ENCODE measurements around the gene DOCK1. TPM values are rescaled to one million over a fixed set of nuclear protein-coding genes. Genes with fewer than 3 reads are reported as not detected.

The DOCK1 gene
- total RNA-seq, 1 donor from 2014 or later = 72.6 TPM

DNA sequence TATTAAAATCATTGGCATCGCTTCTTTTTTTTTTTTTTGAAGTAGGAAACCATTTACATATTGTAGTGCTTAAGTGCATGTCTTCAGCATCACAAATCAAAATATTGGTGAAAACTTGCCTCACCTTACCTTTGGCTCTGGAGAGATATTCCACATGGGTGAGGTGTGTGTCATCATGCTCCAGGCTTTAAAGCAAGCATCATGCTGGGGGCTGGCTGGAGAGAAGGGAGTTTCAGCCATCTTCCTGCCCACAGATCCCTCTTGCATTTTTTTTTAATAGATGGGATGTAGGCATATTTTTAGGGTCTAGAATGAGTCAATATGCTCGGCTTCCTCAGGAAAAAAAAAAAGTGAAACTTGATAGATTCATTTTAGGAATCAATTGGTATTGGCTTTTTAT is 293.5 kb downstream of the DOCK1 start:
- Histone ChIP-seq H3K27me3 (peaks cover 45% of the 10 kb centered on the region), H2AFZ (replicated peaks) (no peak overlapping the region)
- no peak overlapping the region for H3K4me3 Mint-ChIP-seq

DNA sequence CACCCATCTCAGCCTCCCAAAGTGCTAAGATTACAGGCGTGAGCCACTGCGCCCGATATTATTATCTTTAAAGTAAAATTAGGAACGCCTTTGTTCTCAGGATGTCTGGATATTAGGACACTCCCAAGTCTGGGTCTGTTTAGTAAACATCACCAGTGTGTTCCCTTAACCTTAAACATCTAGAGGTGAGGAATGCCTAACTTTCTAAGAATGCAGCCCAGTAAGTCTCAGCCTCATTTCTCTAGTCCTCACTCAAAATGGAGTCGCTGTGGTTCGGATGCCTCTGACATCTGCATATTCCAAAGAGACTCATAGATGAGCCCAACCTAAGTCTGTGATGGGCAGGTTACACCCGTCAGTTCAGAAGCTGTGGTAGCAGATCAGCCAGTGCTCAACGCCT is 295.4 kb downstream of the DOCK1 start:
- H3K79me2 ChIP-seq (ENCODE audit: low read depth) = no peaks in the 10 kb centered on the region
- H3K4me1 ChIP-seq = peaks cover 13% of the 10 kb centered on the region
- H2AFZ ChIP-seq (replicated peaks) = no peak overlapping the region
- H3K36me3 ChIP-seq = no peaks in the 10 kb centered on the region
- no peaks in the 10 kb centered on the region for H3K9me3 ChIP-seq (ENCODE audit: low read depth)
- H3K9ac ChIP-seq = no peak overlapping the region
- Mint-ChIP-seq H3K27me3 (ENCODE audit: insufficient read depth, low read depth) (peaks cover 7% of the 10 kb centered on the region), H3K36me3 (no peaks in the 10 kb centered on the region), H3K4me3 (no peak overlapping the region), H3K9me3 (no peaks in the 10 kb centered on the region), H3K27ac (no peak overlapping the region), H3K4me1 (peaks cover 16% of the 10 kb centered on the region)
- H3K4me3 ChIP-seq = no peak overlapping the region
- peaks cover 3% of the 10 kb centered on the region for H3F3A ChIP-seq (ENCODE audit: low read depth)
- TF ChIP-seq EZH2 (IDR thresholded peaks at IDR 0.05) = no peak
- no peak for TF ChIP-seq EZH2phosphoT487 (IDR thresholded peaks at IDR 0.05)
- TF ChIP-seq, protein P1, sequence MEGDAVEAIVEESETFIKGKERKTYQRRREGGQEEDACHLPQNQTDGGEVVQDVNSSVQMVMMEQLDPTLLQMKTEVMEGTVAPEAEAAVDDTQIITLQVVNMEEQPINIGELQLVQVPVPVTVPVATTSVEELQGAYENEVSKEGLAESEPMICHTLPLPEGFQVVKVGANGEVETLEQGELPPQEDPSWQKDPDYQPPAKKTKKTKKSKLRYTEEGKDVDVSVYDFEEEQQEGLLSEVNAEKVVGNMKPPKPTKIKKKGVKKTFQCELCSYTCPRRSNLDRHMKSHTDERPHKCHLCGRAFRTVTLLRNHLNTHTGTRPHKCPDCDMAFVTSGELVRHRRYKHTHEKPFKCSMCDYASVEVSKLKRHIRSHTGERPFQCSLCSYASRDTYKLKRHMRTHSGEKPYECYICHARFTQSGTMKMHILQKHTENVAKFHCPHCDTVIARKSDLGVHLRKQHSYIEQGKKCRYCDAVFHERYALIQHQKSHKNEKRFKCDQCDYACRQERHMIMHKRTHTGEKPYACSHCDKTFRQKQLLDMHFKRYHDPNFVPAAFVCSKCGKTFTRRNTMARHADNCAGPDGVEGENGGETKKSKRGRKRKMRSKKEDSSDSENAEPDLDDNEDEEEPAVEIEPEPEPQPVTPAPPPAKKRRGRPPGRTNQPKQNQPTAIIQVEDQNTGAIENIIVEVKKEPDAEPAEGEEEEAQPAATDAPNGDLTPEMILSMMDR (IDR thresholded peaks at IDR 0.05) = no peak
- DNase-seq (ENCODE audit: low spot score) = no peak
- peaks cover 25% of the 10 kb centered on the region for H3K27me3 ChIP-seq
- peaks cover 25% of the 10 kb centered on the region for H4K20me1 ChIP-seq (ENCODE audit: low read depth)
- no peak overlapping the region for H3K27ac ChIP-seq
- H3K4me2 ChIP-seq = no peak overlapping the region

More for the DNA sequence above, 293.5 kb downstream of the DOCK1 start:
- H3K4me1 Mint-ChIP-seq = peaks cover 19% of the 10 kb centered on the region
- no peak overlapping the region for H3K4me3 ChIP-seq
- H3K9ac ChIP-seq = no peak overlapping the region
- peaks cover 21% of the 10 kb centered on the region for H3K4me1 ChIP-seq
- H3K4me2 ChIP-seq = no peak overlapping the region
- no peak for DNase-seq (ENCODE audit: low spot score)
- no peaks in the 10 kb centered on the region for H3K9me3 Mint-ChIP-seq
- H3K27ac ChIP-seq = no peak overlapping the region
- H3K79me2 ChIP-seq (ENCODE audit: low read depth) = no peaks in the 10 kb centered on the region
- H3K36me3 Mint-ChIP-seq = no peaks in the 10 kb centered on the region
- no peaks in the 10 kb centered on the region for H3K9me3 ChIP-seq (ENCODE audit: low read depth)
- peaks cover 14% of the 10 kb centered on the region for H3K27me3 Mint-ChIP-seq (ENCODE audit: insufficient read depth, low read depth)
- peaks cover 5% of the 10 kb centered on the region for H3F3A ChIP-seq (ENCODE audit: low read depth)
- H3K36me3 ChIP-seq = no peaks in the 10 kb centered on the region
- H4K20me1 ChIP-seq (ENCODE audit: low read depth) = peaks cover 44% of the 10 kb centered on the region
- TF ChIP-seq EZH2phosphoT487 (IDR thresholded peaks at IDR 0.05) = no peak
- TF ChIP-seq EZH2 (IDR thresholded peaks at IDR 0.05) = no peak
- TF ChIP-seq, protein P1 (IDR thresholded peaks at IDR 0.05) = no peak
- H3K27ac Mint-ChIP-seq = no peak overlapping the region

DNA sequence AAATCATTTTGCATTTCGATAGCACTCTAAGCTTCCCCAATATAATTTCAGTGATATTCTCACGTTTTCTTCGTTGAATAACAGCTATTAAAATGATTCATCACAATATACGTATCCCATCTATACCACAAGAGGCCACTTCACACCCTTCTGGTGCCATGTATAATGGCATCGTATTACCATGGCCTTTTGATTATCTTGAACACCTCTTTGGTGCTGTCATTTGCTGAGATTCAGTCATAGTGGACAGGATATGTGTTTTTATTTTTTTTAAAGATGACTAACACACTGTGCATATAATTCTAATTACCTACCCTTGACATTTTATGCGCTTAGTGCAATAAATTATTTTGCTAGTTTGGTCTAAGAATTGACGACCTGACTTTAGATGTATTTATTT is 297.8 kb downstream of the DOCK1 start:
- H3K36me3 ChIP-seq = no peaks in the 10 kb centered on the region
- H3K4me3 Mint-ChIP-seq = no peak overlapping the region
- no peak overlapping the region for H3K4me3 ChIP-seq
- no peak overlapping the region for H3K4me2 ChIP-seq
- no peak overlapping the region for H3K9ac ChIP-seq
- H3K27me3 ChIP-seq = peaks cover 2% of the 10 kb centered on the region
- H2AFZ ChIP-seq (replicated peaks) = no peak overlapping the region
- no peak for DNase-seq (ENCODE audit: low spot score)
- no peak overlapping the region for H3K27ac ChIP-seq
- peaks cover 5% of the 10 kb centered on the region for H3K27me3 Mint-ChIP-seq (ENCODE audit: insufficient read depth, low read depth)
- H3F3A ChIP-seq (ENCODE audit: low read depth) = peaks cover 3% of the 10 kb centered on the region
- peaks cover 8% of the 10 kb centered on the region for H4K20me1 ChIP-seq (ENCODE audit: low read depth)
- no peaks in the 10 kb centered on the region for H3K9me3 ChIP-seq (ENCODE audit: low read depth)
- H3K27ac Mint-ChIP-seq = no peak overlapping the region
- H3K36me3 Mint-ChIP-seq = no peaks in the 10 kb centered on the region
- TF ChIP-seq EZH2 (IDR thresholded peaks at IDR 0.05) (no peak), EZH2phosphoT487 (IDR thresholded peaks at IDR 0.05) (no peak)
- TF ChIP-seq, protein P1 (IDR thresholded peaks at IDR 0.05) = no peak
- H3K79me2 ChIP-seq (ENCODE audit: low read depth) = no peaks in the 10 kb centered on the region
- H3K4me1 ChIP-seq = peaks cover 7% of the 10 kb centered on the region
- no peaks in the 10 kb centered on the region for H3K9me3 Mint-ChIP-seq
- H3K4me1 Mint-ChIP-seq = peaks cover 3% of the 10 kb centered on the region
